ENCODE data around the gene PHF1.

The PHF1 gene

GRCh38 chr6:33428966-33429749 is 18.3 kb downstream of the PHF1 start:
- H3K4me3 ChIP-seq (ENCODE audit: low read length): no peak overlapping the region; the same call in 1 of the 2 replicates
- TF ChIP-seq ZNF274 (IDR thresholded peaks at IDR 0.05; ENCODE audit: low read depth, low read length): no peak

- no peak for TF ChIP-seq ZNF274 (IDR thresholded peaks at IDR 0.05; ENCODE audit: low read depth, low read length)
- no peak overlapping the region for H3K4me3 ChIP-seq (ENCODE audit: low read length)
Measured at GRCh38 chr6:33429750-33430052, 18.9 kb downstream of the PHF1 start.

- H3K4me3 ChIP-seq (ENCODE audit: low read length): no peak overlapping the region; the same call in 1 of the 2 replicates
- no peak for TF ChIP-seq ZNF274 (IDR thresholded peaks at IDR 0.05; ENCODE audit: low read depth, low read length)
Measured at GRCh38 chr6:33430334-33430733, 19.5 kb downstream of the PHF1 start.

- no peak for TF ChIP-seq ZNF274 (IDR thresholded peaks at IDR 0.05; ENCODE audit: low read depth, low read length)
- peak overlapping the region; percentile 32; the same call in 1 of the 2 replicates for H3K4me3 ChIP-seq (ENCODE audit: low read length)
Measured at GRCh38 chr6:33430991-33431879, 20.4 kb downstream of the PHF1 start.

GRCh38 chr6:33431880-33432541 is 21.2 kb downstream of the PHF1 start:
- TF ChIP-seq ZNF274 (IDR thresholded peaks at IDR 0.05; ENCODE audit: low read depth, low read length): no peak
- peak overlapping the region; percentile 32; the same call in 1 of the 2 replicates for H3K4me3 ChIP-seq (ENCODE audit: low read length)

- TF ChIP-seq ZNF274 (IDR thresholded peaks at IDR 0.05; ENCODE audit: low read depth, low read length): no peak
- H3K4me3 ChIP-seq (ENCODE audit: low read length): no peak overlapping the region; the same call in 1 of the 2 replicates
Measured at GRCh38 chr6:33432546-33432945, 21.7 kb downstream of the PHF1 start.

- no peak overlapping the region for H3K4me3 ChIP-seq (ENCODE audit: low read length)
- TF ChIP-seq ZNF274 (IDR thresholded peaks at IDR 0.05; ENCODE audit: low read depth, low read length): no peak
Measured at GRCh38 chr6:33433001-33433543, 22.3 kb downstream of the PHF1 start.

- TF ChIP-seq ZNF274 (IDR thresholded peaks at IDR 0.05; ENCODE audit: low read depth, low read length): no peak
- no peak overlapping the region for H3K4me3 ChIP-seq (ENCODE audit: low read length)
Measured at GRCh38 chr6:33433544-33434191, 22.9 kb downstream of the PHF1 start.

- no peak for TF ChIP-seq ZNF274 (IDR thresholded peaks at IDR 0.05; ENCODE audit: low read depth, low read length)
- no peak overlapping the region for H3K4me3 ChIP-seq (ENCODE audit: low read length)
Measured at GRCh38 chr6:33434961-33435360, 24.1 kb downstream of the PHF1 start.

GRCh38 chr6:33437666-33438065 is 26.9 kb downstream of the PHF1 start:
- TF ChIP-seq ZNF274 (IDR thresholded peaks at IDR 0.05; ENCODE audit: low read depth, low read length): no peak
- no peak overlapping the region for H3K4me3 ChIP-seq (ENCODE audit: low read length)

GRCh38 chr6:33438978-33439594 is 28.3 kb downstream of the PHF1 start:
- no peak for TF ChIP-seq ZNF274 (IDR thresholded peaks at IDR 0.05; ENCODE audit: low read depth, low read length)

GRCh38 chr6:33439956-33440648 is 29.3 kb downstream of the PHF1 start:
- no peak for TF ChIP-seq ZNF274 (IDR thresholded peaks at IDR 0.05; ENCODE audit: low read depth, low read length)
- H3K4me3 ChIP-seq (ENCODE audit: low read length): no peak overlapping the region

More at GRCh38 chr6:33438978-33439594, 28.3 kb downstream of the PHF1 start:
- no peak overlapping the region for H3K4me3 ChIP-seq (ENCODE audit: low read length)

All from GM08714 (cell line).